Measurements from ENCODE around the gene DYNLRB1. TPM values are rescaled to one million over a fixed set of nuclear protein-coding genes. Genes with fewer than 3 reads are reported as not detected.
A peak's percentile ranks its signal among the peaks of the same experiment; 100 is the strongest.
"Not testable (repeated sequence)": the region's sequence is repeated elsewhere in the genome, so short reads cannot be mapped to it uniquely, and the experiment has no call there.

The DYNLRB1 gene
- total RNA-seq, 1 donor from 2014 or later, result 166 TPM

- H3K4me3 Mint-ChIP-seq (ENCODE audit: unreplicated experiment), result no peak overlapping the region
- no peak for TF ChIP-seq CTCF (IDR thresholded peaks at IDR 0.05)
- peaks cover 22% of the 10 kb centered on the region for H3K36me3 Mint-ChIP-seq (ENCODE audit: unreplicated experiment)
- peaks cover 24% of the 10 kb centered on the region for H3K4me1 Mint-ChIP-seq (ENCODE audit: unreplicated experiment)
- DNase-seq (ENCODE audit: extremely low spot score, unreplicated experiment), result no peak
- peak overlapping the region; percentile 65 for H3K27ac Mint-ChIP-seq (ENCODE audit: unreplicated experiment)
- H3K9me3 Mint-ChIP-seq (ENCODE audit: unreplicated experiment), result no peaks in the 10 kb centered on the region
- H3K27me3 Mint-ChIP-seq (ENCODE audit: unreplicated experiment), result no peaks in the 10 kb centered on the region
Measured at GRCh38 chr20:34512266-34512954, 3.8 kb upstream of the DYNLRB1 start.

- H3K4me3 Mint-ChIP-seq (ENCODE audit: unreplicated experiment), result no peak overlapping the region
- peak overlapping the region; percentile 65 for H3K27ac Mint-ChIP-seq (ENCODE audit: unreplicated experiment)
- no peak for TF ChIP-seq CTCF (IDR thresholded peaks at IDR 0.05)
- peaks cover 18% of the 10 kb centered on the region for H3K36me3 Mint-ChIP-seq (ENCODE audit: unreplicated experiment)
- H3K4me1 Mint-ChIP-seq (ENCODE audit: unreplicated experiment), result peaks cover 27% of the 10 kb centered on the region
- H3K27me3 Mint-ChIP-seq (ENCODE audit: unreplicated experiment), result no peaks in the 10 kb centered on the region
- DNase-seq (ENCODE audit: extremely low spot score, unreplicated experiment), result no peak
- H3K9me3 Mint-ChIP-seq (ENCODE audit: unreplicated experiment), result no peaks in the 10 kb centered on the region
Measured at GRCh38 chr20:34512955-34513419, 3.2 kb upstream of the DYNLRB1 start.

GRCh38 chr20:34514034-34514433 is 2.2 kb upstream of the DYNLRB1 start:
- Mint-ChIP-seq H3K36me3 (ENCODE audit: unreplicated experiment) (peaks cover 14% of the 10 kb centered on the region), H3K4me1 (ENCODE audit: unreplicated experiment) (peaks cover 34% of the 10 kb centered on the region), H3K27ac (ENCODE audit: unreplicated experiment) (peak overlapping the region; percentile 99)
- H3K4me3 Mint-ChIP-seq (ENCODE audit: unreplicated experiment); H3K9me3 Mint-ChIP-seq (ENCODE audit: unreplicated experiment); H3K27me3 Mint-ChIP-seq (ENCODE audit: unreplicated experiment): not testable (repeated sequence)
- peak; percentile 48 for DNase-seq (ENCODE audit: extremely low spot score, unreplicated experiment)

GRCh38 chr20:34514897-34515483 is 1.2 kb upstream of the DYNLRB1 start:
- no peaks in the 10 kb centered on the region for H3K27me3 Mint-ChIP-seq (ENCODE audit: unreplicated experiment)
- H3K9me3 Mint-ChIP-seq (ENCODE audit: unreplicated experiment), result no peaks in the 10 kb centered on the region
- DNase-seq (ENCODE audit: extremely low spot score, unreplicated experiment), result no peak
- H3K4me3 Mint-ChIP-seq (ENCODE audit: unreplicated experiment), result peak overlapping the region; percentile 96
- H3K27ac Mint-ChIP-seq (ENCODE audit: unreplicated experiment), result peak overlapping the region; percentile 99
- TF ChIP-seq CTCF (IDR thresholded peaks at IDR 0.05), result no peak
- peaks cover 34% of the 10 kb centered on the region for H3K4me1 Mint-ChIP-seq (ENCODE audit: unreplicated experiment)
- H3K36me3 Mint-ChIP-seq (ENCODE audit: unreplicated experiment), result peaks cover 14% of the 10 kb centered on the region

GRCh38 chr20:34515484-34516246 is 557 bp upstream of the DYNLRB1 start:
- TF ChIP-seq CTCF (IDR thresholded peaks at IDR 0.05), result no peak
- H3K9me3 Mint-ChIP-seq (ENCODE audit: unreplicated experiment), result no peaks in the 10 kb centered on the region
- no peaks in the 10 kb centered on the region for H3K27me3 Mint-ChIP-seq (ENCODE audit: unreplicated experiment)
- H3K4me3 Mint-ChIP-seq (ENCODE audit: unreplicated experiment), result peak overlapping the region; percentile 96
- DNase-seq (ENCODE audit: extremely low spot score, unreplicated experiment), result peak; percentile 81
- peaks cover 34% of the 10 kb centered on the region for H3K4me1 Mint-ChIP-seq (ENCODE audit: unreplicated experiment)
- peak overlapping the region; percentile 99 for H3K27ac Mint-ChIP-seq (ENCODE audit: unreplicated experiment)
- peaks cover 13% of the 10 kb centered on the region for H3K36me3 Mint-ChIP-seq (ENCODE audit: unreplicated experiment)

All from osteocyte (in vitro differentiated cells).